ENCODE results near the gene CSMD2.
"Not testable (repeated sequence)": the region's sequence is repeated elsewhere in the genome, so short reads cannot be mapped to it uniquely, and the experiment has no call there.

The CSMD2 gene

DNA sequence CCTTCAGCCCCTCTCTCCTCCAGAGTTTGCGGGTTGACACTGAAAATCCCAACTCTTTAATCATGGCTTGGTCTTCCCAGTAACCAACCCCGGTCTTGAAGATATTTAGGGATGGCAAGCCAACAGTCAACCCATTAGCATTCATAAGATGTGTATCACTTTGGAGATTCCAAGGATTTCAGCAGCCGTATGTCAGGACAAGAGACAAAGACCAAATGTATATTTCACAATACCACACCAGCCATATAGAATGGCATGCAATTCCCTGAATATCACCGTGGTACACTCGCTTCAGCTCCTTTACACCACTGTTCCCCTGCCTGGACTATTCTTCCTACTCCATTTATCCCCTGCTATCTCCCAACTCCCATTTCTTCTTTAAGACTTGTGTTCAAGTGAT is 109.2 kb downstream of the CSMD2 start:
- no peak for DNase-seq (ENCODE audit: low read depth in 2 of 3, low spot score in 1 of 3)

DNA sequence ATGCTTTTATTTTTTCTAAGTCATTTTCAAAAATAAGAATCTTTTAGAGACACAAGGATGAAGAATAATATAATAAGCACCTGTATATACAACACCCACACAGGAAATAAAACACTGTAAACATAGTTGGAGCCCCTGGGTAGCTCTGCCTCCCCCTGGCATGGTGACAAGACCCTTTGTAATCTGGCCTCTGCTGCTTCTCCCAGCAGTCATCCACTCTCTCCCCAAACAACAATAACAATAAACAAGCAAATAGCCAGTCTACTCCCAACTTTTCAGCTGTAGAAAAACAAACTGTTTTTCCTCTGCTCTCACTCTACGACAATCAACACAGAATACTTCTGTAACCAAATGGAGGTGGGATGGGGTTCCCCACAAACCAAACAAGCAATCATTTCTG is 110.1 kb downstream of the CSMD2 start:
- no peak for DNase-seq (ENCODE audit: low read depth in 2 of 3, low spot score in 1 of 3)

GRCh38 chr1:34053660-34054059 is 111.4 kb downstream of the CSMD2 start:
- DNase-seq (ENCODE audit: low read depth in 2 of 3, low spot score in 1 of 3) = no peak

- DNase-seq (ENCODE audit: low read depth in 2 of 3, low spot score in 1 of 3) = no peak
These were observed 112.5 kb downstream of the CSMD2 start for GRCh38 chr1:34052565-34052964.

- DNase-seq (ENCODE audit: low read depth in 2 of 3, low spot score in 1 of 3) = no peak
These were observed 114.1 kb downstream of the CSMD2 start for GRCh38 chr1:34050709-34051485.

GRCh38 chr1:34049994-34050393 is 115.0 kb downstream of the CSMD2 start:
- DNase-seq (ENCODE audit: low read depth in 2 of 3, low spot score in 1 of 3) = no peak

GRCh38 chr1:34049477-34049876 is 115.6 kb downstream of the CSMD2 start:
- no peak for DNase-seq (ENCODE audit: low read depth in 2 of 3, low spot score in 1 of 3)

- DNase-seq (ENCODE audit: low read depth in 2 of 3, low spot score in 1 of 3) = no peak
These were observed 127.2 kb downstream of the CSMD2 start for GRCh38 chr1:34037856-34038255.

DNA sequence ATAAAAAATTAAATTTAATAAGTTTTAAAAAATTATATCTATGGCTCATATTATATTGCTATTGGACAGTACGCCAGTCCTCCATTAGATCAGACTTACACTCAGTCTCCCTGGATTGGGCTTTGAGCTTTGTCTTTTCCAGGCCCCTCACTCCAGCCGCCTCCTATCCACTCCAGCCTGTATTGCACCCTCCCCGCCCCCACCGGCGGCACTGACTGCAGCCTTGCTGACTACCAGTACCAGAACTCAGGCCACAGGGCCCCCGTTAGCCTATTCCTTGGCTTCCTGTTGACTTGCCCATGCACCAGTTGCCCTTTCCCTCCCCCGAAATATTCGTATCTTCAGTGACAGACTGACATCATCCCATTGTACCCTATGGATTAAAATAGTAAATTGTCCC is 127.9 kb downstream of the CSMD2 start:
- DNase-seq (ENCODE audit: low read depth in 2 of 3, low spot score in 1 of 3) = no peak

DNA sequence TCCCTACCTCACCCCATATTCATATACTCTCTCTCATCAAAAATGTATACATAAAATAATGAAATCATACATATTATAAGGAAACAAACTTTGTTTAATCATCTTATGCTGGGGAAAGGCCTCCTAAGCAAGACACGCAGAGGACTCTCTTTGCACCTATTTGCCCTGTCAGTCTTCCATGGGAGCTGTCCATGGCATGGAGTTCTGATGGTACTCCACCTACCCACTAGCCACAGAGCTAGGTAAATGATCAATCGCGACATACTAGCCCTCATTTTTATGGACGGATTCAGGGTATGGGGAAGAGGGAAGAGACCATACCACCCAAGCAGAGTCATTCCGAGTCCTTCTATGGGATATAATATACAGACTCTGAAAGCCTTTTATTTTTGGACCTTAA is 131.0 kb downstream of the CSMD2 start:
- no peak for DNase-seq (ENCODE audit: low read depth in 2 of 3, low spot score in 1 of 3)

GRCh38 chr1:34029954-34030353 is 135.1 kb downstream of the CSMD2 start:
- no peak for DNase-seq (ENCODE audit: low read depth in 2 of 3, low spot score in 1 of 3)

DNA sequence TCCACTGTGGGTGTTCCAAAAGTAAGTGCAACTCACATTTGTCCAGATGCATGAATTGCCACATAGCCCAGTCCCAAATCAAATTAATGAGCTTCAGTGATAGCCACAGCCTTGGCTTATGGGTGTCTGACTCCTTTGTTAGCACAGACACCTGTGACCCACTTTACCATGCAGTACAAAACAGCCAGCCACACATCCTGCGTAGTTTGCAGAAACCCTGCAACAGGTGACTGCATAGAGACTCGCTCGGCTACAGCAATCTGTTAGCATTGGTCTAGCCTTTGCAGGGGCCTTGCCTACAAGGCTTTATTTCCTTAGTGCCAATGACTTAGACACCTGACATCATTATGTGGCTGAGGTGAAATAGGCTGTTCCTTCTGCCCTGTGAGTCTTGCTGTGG is 135.5 kb downstream of the CSMD2 start:
- DNase-seq (ENCODE audit: low read depth in 2 of 3, low spot score in 1 of 3) = no peak

DNA sequence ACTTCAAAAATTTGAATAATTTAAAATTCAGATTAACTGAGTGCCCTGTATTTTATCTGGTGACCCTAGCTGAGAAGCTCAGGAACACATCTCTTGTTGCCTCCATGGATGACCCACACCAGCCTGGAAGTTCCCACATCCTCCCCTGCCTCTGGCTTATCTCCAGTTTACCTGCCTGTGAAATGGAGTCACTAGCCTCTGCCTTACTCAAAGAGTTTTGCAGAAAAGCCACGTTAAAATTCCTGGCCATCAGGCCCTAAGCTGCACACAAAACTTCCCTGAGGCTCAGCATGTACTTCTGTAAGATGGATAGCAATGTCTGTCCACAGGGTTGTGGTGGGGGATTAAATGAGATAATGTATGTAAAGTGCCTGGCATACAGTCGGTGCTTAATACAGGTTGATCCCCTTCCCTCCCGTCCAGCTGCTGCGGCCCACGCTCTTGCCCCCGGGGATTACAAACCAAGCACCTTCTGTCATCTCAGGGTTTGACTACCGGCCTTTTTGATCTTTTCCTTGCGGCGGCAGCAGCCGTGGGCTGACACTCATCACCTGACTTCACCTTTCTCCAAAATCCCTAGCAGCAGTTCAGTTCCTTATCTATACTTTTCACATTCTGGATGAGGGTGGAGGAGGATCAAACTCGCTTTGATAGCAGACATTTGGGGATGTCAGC is 136.5 kb downstream of the CSMD2 start:
- no peak for DNase-seq (ENCODE audit: low read depth in 2 of 3, low spot score in 1 of 3)

GRCh38 chr1:34025675-34026074 is 139.4 kb downstream of the CSMD2 start:
- no peak for DNase-seq (ENCODE audit: low read depth in 2 of 3, low spot score in 1 of 3)

- no peak for DNase-seq (ENCODE audit: low read depth in 2 of 3, low spot score in 1 of 3)
These were observed 140.5 kb downstream of the CSMD2 start for GRCh38 chr1:34024485-34024884.

DNA sequence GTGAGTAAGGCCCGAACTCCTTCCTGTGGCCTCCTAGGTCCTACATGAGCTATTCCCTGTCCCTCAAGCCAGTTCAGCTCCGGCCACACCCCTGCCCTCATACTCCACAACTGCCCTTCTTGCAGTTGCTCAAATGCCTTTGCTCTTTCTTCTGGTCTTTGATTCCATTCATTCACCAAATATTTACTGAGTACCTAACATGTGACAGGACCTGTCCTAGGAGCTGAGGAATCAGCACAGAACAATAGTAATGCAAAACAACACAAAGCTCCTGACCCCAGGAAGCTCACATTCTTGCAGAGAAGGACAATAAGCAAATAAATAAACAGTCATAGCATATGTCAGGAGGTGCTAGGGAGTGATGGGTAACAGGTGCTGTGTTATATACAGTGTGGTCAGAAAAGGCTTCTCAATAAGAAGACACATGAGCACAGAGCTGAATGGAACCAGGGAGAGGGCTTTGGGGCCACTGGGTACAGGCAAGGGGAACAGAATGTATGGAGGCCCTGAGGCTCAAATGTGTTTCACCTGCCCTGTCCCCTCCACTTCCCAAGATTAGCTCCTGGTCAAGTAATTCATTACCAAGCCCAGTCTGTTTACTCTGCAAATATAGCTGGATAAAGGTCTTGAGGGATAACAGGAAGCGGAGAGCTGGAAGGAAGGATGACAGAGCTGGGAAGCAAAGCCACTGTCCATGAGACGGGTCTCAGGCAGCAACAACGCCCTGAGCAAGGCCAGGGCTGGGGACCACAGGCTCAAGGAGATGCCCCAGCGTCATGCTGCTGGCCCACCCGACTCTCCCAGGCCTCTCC is 145.1 kb downstream of the CSMD2 start:
- no peak for DNase-seq (ENCODE audit: low read depth in 2 of 3, low spot score in 1 of 3)

DNA sequence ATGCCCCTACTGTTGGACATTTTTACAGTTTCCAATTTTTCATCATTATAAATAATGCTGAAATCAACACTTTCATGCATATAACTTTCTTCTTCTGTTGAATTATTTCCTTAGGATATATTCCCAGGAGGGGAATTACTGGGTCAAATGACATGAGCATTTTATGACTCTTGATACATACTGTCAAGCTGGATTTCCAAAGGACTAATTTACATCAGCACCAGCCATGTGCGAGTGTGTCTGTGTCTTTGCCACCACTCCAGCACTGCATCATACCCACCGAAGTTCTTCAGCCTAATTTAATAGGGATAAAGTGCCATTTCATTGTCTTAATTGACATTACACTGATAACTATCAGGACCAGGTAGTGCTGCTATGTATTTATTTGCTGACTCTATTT is 146.7 kb downstream of the CSMD2 start:
- no peak for DNase-seq (ENCODE audit: low read depth in 2 of 3, low spot score in 1 of 3)

DNA sequence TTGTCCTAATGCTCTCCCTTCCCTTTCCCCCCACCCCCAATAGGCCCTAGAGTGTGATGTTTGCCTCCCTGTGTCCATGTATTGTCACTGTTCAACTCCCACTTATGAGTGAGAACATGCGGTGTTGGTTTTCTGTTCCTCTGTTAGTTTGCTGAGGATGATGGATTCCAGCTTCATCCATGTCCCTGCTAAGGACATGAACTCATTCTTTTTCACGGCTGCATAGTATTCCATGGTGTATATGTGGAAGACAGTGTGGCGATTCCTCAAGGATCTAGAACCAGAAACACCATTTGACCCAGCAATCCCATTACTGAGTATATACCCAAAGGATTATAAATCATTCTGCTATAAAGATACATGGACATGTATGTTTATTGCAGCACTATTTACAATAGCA is 148.7 kb downstream of the CSMD2 start:
- not testable (repeated sequence) for DNase-seq (ENCODE audit: low read depth in 2 of 3, low spot score in 1 of 3)

- peak in 2 of 3 donors; percentile 1 to 2 for DNase-seq (ENCODE audit: low read depth in 2 of 3, low spot score in 1 of 3)
These were observed 150.9 kb downstream of the CSMD2 start for GRCh38 chr1:34013958-34014737.

DNA sequence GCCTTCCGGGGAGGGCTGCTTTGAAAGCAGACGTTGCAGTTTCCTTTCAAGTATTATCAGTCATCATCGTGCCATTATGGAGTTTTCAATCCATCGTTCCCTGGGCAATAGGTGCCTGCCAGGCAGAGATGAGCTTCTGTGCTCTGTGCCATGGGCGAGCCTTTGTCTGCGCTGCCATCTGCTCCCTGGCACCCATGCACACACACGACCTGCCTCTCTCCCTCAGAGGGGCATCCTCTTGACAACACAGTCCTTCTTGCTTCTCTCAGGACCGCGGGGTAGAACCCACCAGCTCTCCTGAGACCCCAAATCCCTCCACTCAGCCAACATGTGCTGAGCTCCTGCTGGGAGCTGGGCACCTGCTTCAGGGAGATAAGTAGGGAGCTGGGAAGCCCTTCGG is 151.9 kb downstream of the CSMD2 start:
- no peak for DNase-seq (ENCODE audit: low read depth in 2 of 3, low spot score in 1 of 3)

- no peak for DNase-seq (ENCODE audit: low read depth in 2 of 3, low spot score in 1 of 3)
These were observed 155.6 kb downstream of the CSMD2 start for GRCh38 chr1:34009340-34009985.

All from stimulated activated CD4-positive, alpha-beta T cell treated with anti-CD3 and anti-CD28 coated beads, Interleukin-12 subunit alpha, Interleukin-12 subunit beta, amount 100 ng/mL, for 48 hours (primary cell).